GM10266 (cell line): Measurements from ENCODE around the gene CMKLR1.

Experiments
- DNase-seq: peaks from one replicate; pipeline ENCODE4 v3.0.0; 2012; ENCODE audit errors: extremely low spot score
- CTCF ChIP-seq: IDR thresholded peaks from 2 replicates; pipeline ENCODE4 v1.5.1; 2012; ENCODE audit warnings: mild to moderate bottlenecking, low read depth; ENCODE audit not compliant: control insufficient read depth, insufficient read depth; ENCODE audit errors: missing control alignments

The CMKLR1 gene

GRCh38 chr12:108282160-108282559 is 57.0 kb downstream of the CMKLR1 start:
- DNase-seq, result no peak
- no peak for TF ChIP-seq CTCF

- no peak for DNase-seq
- TF ChIP-seq CTCF, result no peak
Measured at GRCh38 chr12:108277613-108278012, 61.5 kb downstream of the CMKLR1 start.

GRCh38 chr12:108273217-108273616 is 65.9 kb downstream of the CMKLR1 start:
- no peak for DNase-seq
- no peak for TF ChIP-seq CTCF

GRCh38 chr12:108271951-108272872 is 66.9 kb downstream of the CMKLR1 start:
- no peak for DNase-seq
- TF ChIP-seq CTCF, result no peak

GRCh38 chr12:108270849-108271143 is 68.3 kb downstream of the CMKLR1 start:
- TF ChIP-seq CTCF, result no peak
- DNase-seq, result no peak

- no peak for TF ChIP-seq CTCF
- no peak for DNase-seq
Measured at GRCh38 chr12:108270035-108270848, 68.9 kb downstream of the CMKLR1 start.

- no peak for DNase-seq
Measured at GRCh38 chr12:108269224-108269623, 69.9 kb downstream of the CMKLR1 start.

More at GRCh38 chr12:108269224-108269623, 69.9 kb downstream of the CMKLR1 start:
- no peak for TF ChIP-seq CTCF
